ENCODE measurements around the gene TMEM272.

TMEM272 gene

DNA sequence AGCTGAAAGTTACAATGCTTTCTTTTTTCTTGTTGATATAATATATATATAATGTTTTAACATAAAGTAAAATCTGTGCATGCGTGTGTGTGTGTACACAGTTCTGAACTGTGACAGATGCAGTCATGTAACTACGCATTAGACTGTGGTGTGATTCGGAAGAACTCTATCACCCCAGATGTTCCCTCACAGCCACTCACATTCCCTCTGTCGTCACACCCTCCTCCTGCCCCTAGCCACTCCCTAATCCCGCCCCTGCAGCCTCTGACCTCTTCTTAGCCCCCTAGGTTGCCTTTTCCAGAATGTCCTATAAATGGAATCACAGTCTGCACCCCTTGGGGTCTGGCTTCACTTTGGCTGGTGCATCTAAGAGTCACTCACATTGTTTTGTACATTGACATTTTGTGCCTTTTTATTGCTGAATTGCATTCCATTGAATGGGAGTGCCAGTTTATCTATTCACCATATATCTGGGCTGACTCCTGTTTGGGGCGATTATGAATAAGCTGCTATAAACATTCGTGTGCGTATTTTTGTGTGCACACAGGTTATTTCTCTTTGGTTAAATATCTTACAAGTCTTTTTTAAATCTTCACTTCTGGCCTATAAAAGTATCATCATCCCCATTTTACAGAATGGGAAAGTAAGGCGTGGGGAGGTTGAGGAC, 61.4 kb downstream of the TMEM272 start:
- no peaks in the 10 kb centered on the region for H3K9me3 ChIP-seq
- no peak overlapping the region for H3K4me3 ChIP-seq
- no peaks in the 10 kb centered on the region for H3K27me3 ChIP-seq (ENCODE audit: low read depth)
- no peaks in the 10 kb centered on the region for H3K36me3 ChIP-seq (replicated peaks)
- DNase-seq (ENCODE audit: low spot score in 2 of 2), result peak in 1 of 2 experiments; percentile 27
- peaks cover 11% of the 10 kb centered on the region for H3K4me1 ChIP-seq
- in situ Hi-C loops (cut with MboI; ENCODE audit: low sequenced_read_pairs), result no loop called here

DNA sequence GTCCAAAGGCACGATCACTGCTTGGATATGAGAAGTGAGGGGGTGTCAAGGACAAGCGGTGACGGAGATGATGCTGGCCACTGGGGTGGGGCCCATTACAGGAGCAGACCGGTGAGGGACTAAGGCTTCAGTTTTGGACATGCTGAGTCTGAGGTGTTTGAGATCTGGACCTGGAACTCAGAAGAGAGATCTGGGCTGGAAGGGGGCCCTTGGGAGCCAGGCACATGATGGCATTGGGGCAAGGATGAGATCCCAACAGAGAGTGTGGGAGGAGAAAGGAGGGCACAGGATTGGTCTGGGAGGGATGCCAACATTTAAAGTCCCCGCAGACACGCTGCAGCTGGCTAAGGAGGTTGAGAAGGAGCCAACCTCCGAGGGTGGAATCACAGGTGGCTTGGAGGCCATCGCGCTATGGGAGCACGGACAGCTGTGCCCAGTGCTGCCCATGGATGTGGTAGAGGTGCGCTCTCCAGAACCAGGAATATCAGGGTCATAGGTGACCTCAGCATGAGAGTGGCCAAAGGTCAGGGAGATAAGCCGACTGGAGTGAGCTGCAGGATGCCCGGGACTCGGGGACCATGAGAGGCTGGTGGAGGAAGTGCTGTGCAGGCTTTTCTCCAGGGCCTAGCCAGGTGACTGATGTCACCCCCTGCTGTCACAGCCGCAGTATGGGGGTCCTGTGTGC, 62.8 kb downstream of the TMEM272 start:
- Histone ChIP-seq H3K9me3 (no peaks in the 10 kb centered on the region), H3K4me1 (peaks cover 11% of the 10 kb centered on the region), H3K4me3 (no peak overlapping the region), H3K36me3 (replicated peaks) (no peaks in the 10 kb centered on the region), H3K27me3 (ENCODE audit: low read depth) (peaks cover 4% of the 10 kb centered on the region; the same call in 1 of the 2 replicates)
- no peak for DNase-seq (ENCODE audit: low spot score in 2 of 2)
- in situ Hi-C loops (cut with MboI; ENCODE audit: low sequenced_read_pairs), result no loop called here

DNA sequence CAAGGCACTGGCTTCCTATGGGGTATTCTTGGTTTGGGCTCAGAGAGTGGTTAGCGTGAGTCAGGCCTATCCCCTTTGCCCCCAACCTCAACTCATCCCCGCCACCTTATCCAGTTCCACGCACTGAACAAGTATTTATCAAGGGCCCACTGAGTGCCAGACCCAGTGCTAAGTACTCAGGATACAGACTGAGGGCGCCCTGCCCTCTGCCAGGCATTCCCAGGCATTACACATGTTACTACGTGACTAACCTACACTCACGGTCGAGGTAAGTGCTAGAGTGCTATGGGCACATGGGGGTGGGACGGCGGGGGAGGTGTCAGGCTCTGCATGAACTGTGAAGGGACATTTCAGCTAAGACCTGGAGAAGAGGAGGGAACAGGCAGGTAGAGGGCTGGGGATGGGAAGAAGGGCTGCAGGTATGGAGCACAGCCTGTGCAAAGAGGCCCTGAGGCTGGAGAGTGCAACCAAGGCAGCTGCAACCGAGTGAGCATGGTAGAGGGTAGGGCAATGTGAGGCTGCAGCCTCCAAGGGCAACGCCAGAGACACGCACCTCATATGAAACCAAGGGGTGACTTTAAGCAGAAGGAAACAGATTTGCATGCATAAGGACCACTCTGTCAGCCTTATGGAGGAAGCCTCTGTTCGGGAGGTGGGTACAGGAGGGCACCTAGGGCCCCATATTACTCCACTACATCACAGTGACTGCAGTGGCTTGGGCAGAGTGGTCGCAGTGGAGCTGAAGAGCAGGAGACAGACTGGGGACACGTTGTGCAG, 63.5 kb downstream of the TMEM272 start:
- in situ Hi-C loops (cut with MboI; ENCODE audit: low sequenced_read_pairs), result no loop called here
- H3K36me3 ChIP-seq (replicated peaks), result no peaks in the 10 kb centered on the region
- no peak for DNase-seq (ENCODE audit: low spot score in 2 of 2)

DNA sequence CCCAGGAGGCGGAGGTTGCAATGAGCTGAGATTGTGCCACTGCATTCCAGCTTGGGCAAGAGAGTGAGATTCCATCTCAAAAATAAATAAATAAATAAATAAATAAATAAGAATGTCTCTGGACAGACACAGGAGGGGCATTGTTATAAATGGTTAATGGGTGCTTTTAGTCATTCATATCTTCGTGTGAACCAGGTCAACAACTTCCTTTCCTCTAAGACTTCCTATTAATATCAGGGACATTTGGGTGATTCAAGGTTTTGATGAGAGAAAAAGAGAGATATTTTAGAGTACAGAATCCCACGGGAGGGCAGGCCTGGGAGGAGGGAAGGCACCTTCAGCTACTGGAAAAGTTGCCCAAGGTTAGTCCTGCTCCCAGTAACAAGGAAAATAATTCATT, 64.9 kb downstream of the TMEM272 start:
- Histone ChIP-seq H3K9me3 (no peaks in the 10 kb centered on the region), H3K36me3 (replicated peaks) (no peaks in the 10 kb centered on the region), H3K27me3 (ENCODE audit: low read depth) (peaks cover 4% of the 10 kb centered on the region; the same call in 1 of the 2 replicates), H3K4me3 (no peak overlapping the region), H3K4me1 (no peaks in the 10 kb centered on the region)
- in situ Hi-C loops (cut with MboI; ENCODE audit: low sequenced_read_pairs), result no loop called here
- no peak for DNase-seq (ENCODE audit: low spot score in 2 of 2)

More for the DNA sequence above, 63.5 kb downstream of the TMEM272 start:
- Histone ChIP-seq H3K9me3 (no peaks in the 10 kb centered on the region), H3K4me1 (peaks cover 7% of the 10 kb centered on the region), H3K4me3 (no peak overlapping the region), H3K27me3 (ENCODE audit: low read depth) (peaks cover 4% of the 10 kb centered on the region; the same call in 1 of the 2 replicates)

DNA sequence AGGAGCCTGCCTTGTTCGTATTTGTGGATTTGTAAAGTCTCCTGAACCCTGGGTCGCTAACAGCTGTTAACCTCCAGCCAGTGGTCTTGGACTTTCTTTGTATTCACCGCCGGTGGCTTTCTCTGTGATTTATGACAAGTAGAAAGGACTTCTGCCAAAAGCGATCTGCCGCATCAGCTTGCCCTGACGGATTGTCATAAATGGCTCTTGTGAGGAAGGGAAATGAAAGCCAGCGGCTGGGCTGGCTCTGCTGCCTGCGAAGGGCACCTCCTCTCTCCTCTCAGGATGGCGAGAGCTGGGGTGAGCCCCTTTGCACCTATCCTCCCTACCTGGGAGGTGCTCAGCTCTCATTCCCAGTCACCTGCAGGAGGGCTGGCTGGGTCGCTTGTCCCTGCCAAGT, 66.6 kb downstream of the TMEM272 start:
- peaks cover 4% of the 10 kb centered on the region; the same call in 1 of the 2 replicates for H3K27me3 ChIP-seq (ENCODE audit: low read depth)
- H3K9me3 ChIP-seq, result no peaks in the 10 kb centered on the region
- no peaks in the 10 kb centered on the region for H3K4me1 ChIP-seq
- no peak overlapping the region for H3K4me3 ChIP-seq
- in situ Hi-C loops (cut with MboI; ENCODE audit: low sequenced_read_pairs), result no loop called here
- no peaks in the 10 kb centered on the region for H3K36me3 ChIP-seq (replicated peaks)
- DNase-seq (ENCODE audit: low spot score in 2 of 2), result no peak

DNA sequence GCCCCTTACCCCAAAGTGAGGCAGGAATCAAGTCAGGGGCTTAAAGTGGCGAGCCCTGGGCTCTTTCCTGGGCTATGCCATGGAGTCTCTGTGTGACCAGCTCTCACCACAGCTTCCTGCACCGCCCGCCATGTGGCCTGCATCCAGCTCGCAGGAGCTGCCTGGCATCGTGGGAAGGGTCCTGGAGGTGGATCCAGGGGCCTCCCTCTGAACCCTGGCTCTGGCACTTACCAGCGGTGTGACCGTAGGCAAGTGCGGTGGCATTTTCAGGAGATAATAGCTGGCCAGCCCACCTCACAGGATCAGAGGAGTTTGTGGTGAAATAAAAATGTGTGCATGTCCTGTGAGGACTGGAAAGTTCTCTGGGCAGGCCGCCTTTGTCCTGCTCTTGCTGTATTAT, 67.1 kb downstream of the TMEM272 start:
- DNase-seq (ENCODE audit: low spot score in 2 of 2), result no peak
- Histone ChIP-seq H3K4me3 (no peak overlapping the region), H3K27me3 (ENCODE audit: low read depth) (peaks cover 4% of the 10 kb centered on the region; the same call in 1 of the 2 replicates), H3K9me3 (no peaks in the 10 kb centered on the region), H3K36me3 (replicated peaks) (no peaks in the 10 kb centered on the region), H3K4me1 (no peaks in the 10 kb centered on the region)
- in situ Hi-C loops (cut with MboI; ENCODE audit: low sequenced_read_pairs), result no loop called here

DNA sequence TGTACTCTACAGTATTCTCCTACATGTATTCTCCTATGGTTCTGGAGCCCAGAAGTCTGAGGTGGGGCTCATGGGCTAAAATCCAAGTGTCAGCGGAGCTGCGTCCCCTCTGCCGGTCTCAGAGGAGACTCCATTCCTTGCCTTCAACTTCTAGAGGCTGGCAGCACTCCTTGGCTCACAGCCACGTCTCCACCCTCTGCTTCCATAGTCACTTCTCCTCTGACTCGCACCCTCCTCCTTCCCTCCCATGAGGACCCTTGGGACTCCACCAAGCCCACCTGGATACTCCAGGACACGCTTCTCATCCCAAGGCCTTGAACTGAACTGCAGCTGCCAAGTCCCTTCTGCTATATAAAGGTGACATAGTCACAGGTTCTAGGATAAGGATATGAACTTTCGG, 68.8 kb downstream of the TMEM272 start:
- H3K4me1 ChIP-seq, result no peaks in the 10 kb centered on the region
- H3K9me3 ChIP-seq, result no peaks in the 10 kb centered on the region
- in situ Hi-C loops (cut with MboI; ENCODE audit: low sequenced_read_pairs), result no loop called here
- peaks cover 4% of the 10 kb centered on the region; the same call in 1 of the 2 replicates for H3K27me3 ChIP-seq (ENCODE audit: low read depth)
- no peaks in the 10 kb centered on the region for H3K36me3 ChIP-seq (replicated peaks)
- H3K4me3 ChIP-seq, result no peak overlapping the region
- no peak for DNase-seq (ENCODE audit: low spot score in 2 of 2)

DNA sequence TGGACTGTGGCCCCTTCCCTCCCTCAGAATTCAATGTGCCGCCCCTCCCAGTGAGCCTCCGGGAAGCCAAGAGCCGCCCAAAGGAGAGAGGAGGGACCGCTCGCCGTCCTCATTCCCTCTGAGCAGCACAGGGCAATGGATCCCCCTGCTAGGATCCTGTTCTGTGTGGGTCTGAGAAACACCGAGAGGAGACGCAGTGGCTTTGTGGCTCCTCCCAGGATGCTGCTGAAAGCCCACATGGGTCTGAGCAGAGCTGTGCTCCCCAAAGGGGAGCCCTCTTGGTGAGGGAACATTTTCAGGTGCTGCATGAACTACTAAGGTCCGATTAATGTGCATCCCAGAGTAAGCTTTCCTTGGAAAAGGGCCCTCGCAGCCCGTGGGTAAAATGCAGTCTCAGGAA, 71.5 kb downstream of the TMEM272 start:
- H3K27me3 ChIP-seq (ENCODE audit: low read depth), result peaks cover 4% of the 10 kb centered on the region; the same call in 1 of the 2 replicates
- no peak overlapping the region for H3K4me3 ChIP-seq
- no peaks in the 10 kb centered on the region for H3K36me3 ChIP-seq (replicated peaks)
- in situ Hi-C loops (cut with MboI; ENCODE audit: low sequenced_read_pairs), result no loop called here
- H3K4me1 ChIP-seq, result no peaks in the 10 kb centered on the region
- no peak for DNase-seq (ENCODE audit: low spot score in 2 of 2)
- H3K9me3 ChIP-seq, result no peaks in the 10 kb centered on the region

DNA sequence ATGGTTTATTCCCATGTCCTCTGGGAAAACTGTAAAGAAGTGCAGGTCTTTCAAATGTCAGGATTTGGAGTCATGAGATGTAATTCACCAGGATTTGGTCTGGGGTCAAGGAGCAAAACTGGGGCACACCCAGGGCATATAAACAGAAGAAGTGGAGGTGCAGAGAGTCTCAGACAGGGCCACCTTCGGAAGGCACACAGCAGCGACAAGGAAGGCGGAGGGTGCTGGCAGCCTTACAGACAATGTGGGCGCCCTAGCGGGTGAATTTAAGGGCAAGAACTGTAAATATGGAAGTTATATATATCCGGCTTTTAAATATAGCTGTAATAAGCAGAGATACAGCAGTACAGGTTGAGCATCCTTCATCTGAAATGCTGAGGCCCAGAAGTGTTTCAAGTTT, 72.2 kb downstream of the TMEM272 start:
- in situ Hi-C loops (cut with MboI; ENCODE audit: low sequenced_read_pairs), result no loop called here

DNA sequence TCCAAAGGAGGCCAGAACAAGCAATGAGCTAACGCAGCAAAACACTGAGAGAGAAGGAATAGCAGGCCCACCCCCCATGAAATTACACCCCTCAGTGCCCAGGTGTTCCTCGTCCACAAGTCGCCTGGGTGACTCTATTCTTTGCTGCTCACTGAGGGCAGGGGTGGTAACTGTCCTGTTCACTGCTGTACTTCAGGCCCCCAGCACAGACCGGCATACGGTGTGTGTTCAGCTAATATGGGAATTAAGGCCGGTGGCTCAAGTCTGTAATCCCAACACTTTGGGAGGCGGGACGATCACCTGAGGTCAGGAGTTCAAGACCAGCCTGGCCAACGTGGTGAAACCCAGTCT, 72.9 kb downstream of the TMEM272 start:
- Histone ChIP-seq H3K4me1 (no peaks in the 10 kb centered on the region), H3K9me3 (no peaks in the 10 kb centered on the region), H3K36me3 (replicated peaks) (no peaks in the 10 kb centered on the region), H3K4me3 (no peak overlapping the region), H3K27me3 (ENCODE audit: low read depth) (no peaks in the 10 kb centered on the region)
- in situ Hi-C loops (cut with MboI; ENCODE audit: low sequenced_read_pairs), result no loop called here
- DNase-seq (ENCODE audit: low spot score in 2 of 2), result no peak

More for the DNA sequence above, 72.2 kb downstream of the TMEM272 start:
- Histone ChIP-seq H3K36me3 (replicated peaks) (no peaks in the 10 kb centered on the region), H3K9me3 (no peaks in the 10 kb centered on the region), H3K4me1 (no peaks in the 10 kb centered on the region), H3K4me3 (no peak overlapping the region), H3K27me3 (ENCODE audit: low read depth) (peaks cover 4% of the 10 kb centered on the region; the same call in 1 of the 2 replicates)
- DNase-seq (ENCODE audit: low spot score in 2 of 2), result no peak

DNA sequence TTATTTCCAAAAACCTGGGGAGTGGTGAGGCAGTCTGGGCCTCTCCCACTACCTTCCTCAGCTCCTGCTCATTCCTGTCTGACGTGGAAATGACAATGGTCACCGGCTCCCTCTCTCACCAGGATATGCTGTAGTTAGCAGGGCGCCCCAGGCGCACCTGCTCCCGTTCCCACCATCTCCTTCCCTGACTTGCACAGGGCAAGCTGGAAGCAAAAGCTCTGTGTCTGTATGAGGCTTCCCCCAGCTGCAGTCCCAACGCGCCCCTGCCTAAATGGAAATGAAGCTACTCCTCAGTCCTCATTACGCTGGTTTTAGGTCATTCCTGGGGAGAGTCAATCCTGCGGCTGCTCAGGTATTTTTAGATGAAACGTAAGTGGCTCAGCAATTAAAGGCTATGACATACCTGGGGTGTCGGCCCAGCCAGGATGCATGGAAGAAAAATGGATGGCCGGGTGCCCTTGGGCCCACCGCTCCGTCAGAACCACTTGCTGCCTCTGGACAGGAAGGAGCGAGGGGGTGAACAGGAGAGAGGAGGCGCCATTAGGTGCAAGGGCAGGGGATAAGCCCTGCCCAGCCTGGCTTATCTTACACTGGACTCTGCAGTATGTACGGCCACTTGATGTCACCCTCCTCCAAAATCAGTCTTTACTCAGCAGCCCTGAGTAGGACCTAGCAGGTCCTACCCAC, 73.4 kb downstream of the TMEM272 start:
- Histone ChIP-seq H3K4me1 (no peaks in the 10 kb centered on the region), H3K36me3 (replicated peaks) (no peaks in the 10 kb centered on the region), H3K4me3 (no peak overlapping the region), H3K9me3 (no peaks in the 10 kb centered on the region), H3K27me3 (ENCODE audit: low read depth) (no peaks in the 10 kb centered on the region)
- DNase-seq (ENCODE audit: low spot score in 2 of 2), result no peak
- in situ Hi-C loops (cut with MboI; ENCODE audit: low sequenced_read_pairs), result no loop called here

DNA sequence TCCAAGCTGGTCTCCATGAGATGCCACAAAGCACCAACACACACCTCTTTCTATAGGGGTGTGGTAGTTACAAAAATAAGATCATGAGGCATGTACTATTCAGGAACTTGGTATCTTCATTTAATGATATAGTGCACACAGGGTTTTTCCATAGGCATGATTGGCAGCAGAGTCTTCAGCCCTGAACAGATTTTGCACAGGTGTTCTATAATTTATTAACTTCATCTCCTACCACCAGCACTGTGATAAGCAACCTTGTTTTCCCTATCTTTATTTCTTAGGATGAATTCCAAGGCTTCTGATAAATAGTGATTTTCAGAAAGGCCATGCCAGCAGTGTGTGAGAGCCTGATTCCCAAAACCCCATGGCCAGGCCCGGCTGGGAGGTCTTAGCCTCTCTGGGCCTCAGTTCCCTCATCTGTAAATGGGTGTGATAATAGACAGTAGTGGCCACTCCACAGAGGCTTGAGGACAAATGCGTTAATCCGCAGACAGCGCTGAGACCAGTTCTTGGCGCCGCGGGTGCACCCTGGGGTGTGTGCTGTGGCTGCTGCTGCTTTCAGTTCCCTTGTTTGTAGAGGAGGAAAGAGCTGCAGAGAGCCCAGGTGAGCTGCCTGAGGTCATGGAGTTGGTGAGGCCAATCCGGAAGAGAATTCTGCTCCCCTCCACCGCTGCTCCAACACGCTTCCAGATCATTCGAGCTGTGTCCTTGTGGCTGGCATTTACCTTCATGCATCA, 74.1 kb downstream of the TMEM272 start:
- H3K9me3 ChIP-seq, result no peaks in the 10 kb centered on the region
- DNase-seq (ENCODE audit: low spot score in 2 of 2), result no peak
- H3K4me3 ChIP-seq, result no peak overlapping the region
- no peaks in the 10 kb centered on the region for H3K27me3 ChIP-seq (ENCODE audit: low read depth)
- H3K36me3 ChIP-seq (replicated peaks), result no peaks in the 10 kb centered on the region
- in situ Hi-C loops (cut with MboI; ENCODE audit: low sequenced_read_pairs), result no loop called here
- H3K4me1 ChIP-seq, result no peaks in the 10 kb centered on the region

DNA sequence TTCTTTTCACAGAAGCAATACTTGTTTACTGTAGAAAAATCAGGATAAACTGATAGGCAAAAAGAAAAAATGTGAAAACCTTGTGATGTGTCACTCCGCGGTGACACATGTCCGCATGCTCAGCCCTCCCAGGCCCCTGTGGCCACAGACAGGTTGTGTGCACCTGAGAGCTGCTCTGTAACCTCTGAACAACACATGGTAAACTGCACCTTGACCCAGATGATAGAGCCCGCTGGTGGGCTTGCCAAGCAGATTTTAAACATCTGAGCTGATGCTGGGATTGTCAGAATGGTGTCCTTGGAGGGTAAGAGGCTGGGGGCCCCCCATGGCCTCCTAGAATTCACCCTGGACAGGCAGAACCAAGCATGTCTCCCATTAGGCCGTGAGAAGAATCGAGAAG, 74.8 kb downstream of the TMEM272 start:
- H3K4me1 ChIP-seq, result no peaks in the 10 kb centered on the region
- DNase-seq (ENCODE audit: low spot score in 2 of 2), result no peak
- H3K4me3 ChIP-seq, result no peak overlapping the region
- no peaks in the 10 kb centered on the region for H3K9me3 ChIP-seq
- no peaks in the 10 kb centered on the region for H3K36me3 ChIP-seq (replicated peaks)
- in situ Hi-C loops (cut with MboI; ENCODE audit: low sequenced_read_pairs), result no loop called here
- no peaks in the 10 kb centered on the region for H3K27me3 ChIP-seq (ENCODE audit: low read depth)

Data from HAP-1 (cell line).